Right atrium auricular region (tissue), 2 donors: Measurements from ENCODE around the gene BEAN1. TPM values are rescaled to one million over a fixed set of nuclear protein-coding genes. Genes with fewer than 3 reads are reported as not detected.

Experiments used
- DNase-seq: peaks from one replicate; pipeline ENCODE4 v3.0.0-alpha.2; 2019; ENCODE audit warnings: low spot score
- H3K27ac ChIP-seq, 2 donors: fragments of 200-600 bp; sonication (generic); 1 replicate in 1 of 2; 2 replicates in 1 of 2; pipeline ENCODE4 v1.5.1; 2016 to 2019
- H3K27me3 ChIP-seq, 2 donors: fragments of 200-600 bp; sonication (generic); one replicate each; pipeline versions ENCODE4 v1.5.1 to v1.6.0; 2017 to 2019
- H3K36me3 ChIP-seq: fragments of 200-600 bp; sonication (generic); one replicate; pipeline ENCODE4 v1.5.1; 2016
- H3K4me1 ChIP-seq, 2 donors: fragments of 200-600 bp; sonication (generic); one replicate each; pipeline versions ENCODE4 v1.5.1 to v1.6.0; 2017 to 2019
- H3K4me3 ChIP-seq, 2 donors: fragments of 200-600 bp; sonication (generic); 1 replicate in 1 of 2; 2 replicates in 1 of 2; pipeline ENCODE4 v1.5.1; 2017 to 2019; ENCODE audit warnings: mild to moderate bottlenecking in 1 of 2, moderate library complexity in 1 of 2
- H3K9me3 ChIP-seq, 2 donors: fragments of 200-600 bp; sonication (generic); one replicate each; pipeline ENCODE4 v1.5.1; 2019
- CTCF ChIP-seq, 2 donors: fragments of 200-600 bp; sonication (generic); IDR thresholded peaks; one replicate each; pipeline ENCODE4 v1.5.1; 2019; ENCODE audit warnings: antibody characterized with exemption in 2 of 2
- total RNA-seq, 2 donors: library from RNA; depleted of rRNA; stranded (reverse); fragments of >200 nt; gene quantifications; one replicate each; pipeline ENCODE4 v1.1.0, GENCODE V29; 2016

BEAN1 gene
- total RNA-seq, 2 donors from 2014 or later: 0.48 to 0.75 TPM

GRCh38 chr16:66508914-66509496 is 81.9 kb downstream of the BEAN1 start:
- no peaks in the 10 kb centered on the region for H3K36me3 ChIP-seq
- H3K4me1 ChIP-seq: peaks cover 0 to 35% of the 10 kb centered on the region in 2 donors
- H3K9me3 ChIP-seq: no peaks in the 10 kb centered on the region
- no peak for TF ChIP-seq CTCF (IDR thresholded peaks at IDR 0.05)
- no peak overlapping the region for H3K27ac ChIP-seq
- no peaks in the 10 kb centered on the region for H3K27me3 ChIP-seq
- no peak overlapping the region for H3K4me3 ChIP-seq
- no peak for DNase-seq

- Histone ChIP-seq H3K4me3 (no peak overlapping the region), H3K27me3 (no peaks in the 10 kb centered on the region), H3K9me3 (no peaks in the 10 kb centered on the region), H3K36me3 (no peaks in the 10 kb centered on the region), H3K27ac (no peak overlapping the region), H3K4me1 (peaks cover 0 to 35% of the 10 kb centered on the region in 2 donors)
- no peak for DNase-seq
- no peak for TF ChIP-seq CTCF (IDR thresholded peaks at IDR 0.05)
Observed at GRCh38 chr16:66509576-66509975, 82.5 kb downstream of the BEAN1 start.

GRCh38 chr16:66510298-66510697 is 83.2 kb downstream of the BEAN1 start:
- H3K4me1 ChIP-seq: peaks cover 0 to 37% of the 10 kb centered on the region in 2 donors

GRCh38 chr16:66510711-66511601 is 83.9 kb downstream of the BEAN1 start:
- H3K4me1 ChIP-seq: peaks cover 0 to 44% of the 10 kb centered on the region in 2 donors
- no peaks in the 10 kb centered on the region for H3K9me3 ChIP-seq
- no peaks in the 10 kb centered on the region for H3K36me3 ChIP-seq
- no peaks in the 10 kb centered on the region for H3K27me3 ChIP-seq
- no peak overlapping the region for H3K4me3 ChIP-seq
- no peak for DNase-seq
- TF ChIP-seq CTCF (IDR thresholded peaks at IDR 0.05): no peak
- H3K27ac ChIP-seq: peak overlapping the region; percentile 50 to 78

More at GRCh38 chr16:66510298-66510697, 83.2 kb downstream of the BEAN1 start:
- no peak for TF ChIP-seq CTCF (IDR thresholded peaks at IDR 0.05)
- no peak for DNase-seq
- Histone ChIP-seq H3K27ac (peak overlapping the region; percentile 2 to 50), H3K4me3 (no peak overlapping the region), H3K27me3 (no peaks in the 10 kb centered on the region), H3K36me3 (no peaks in the 10 kb centered on the region), H3K9me3 (no peaks in the 10 kb centered on the region)

GRCh38 chr16:66511602-66512271 is 84.6 kb downstream of the BEAN1 start:
- no peaks in the 10 kb centered on the region for H3K36me3 ChIP-seq
- peaks cover 0 to 51% of the 10 kb centered on the region in 2 donors for H3K4me1 ChIP-seq
- TF ChIP-seq CTCF (IDR thresholded peaks at IDR 0.05): peak in 1 of 2 donors; percentile 22
- DNase-seq: no peak
- no peaks in the 10 kb centered on the region for H3K27me3 ChIP-seq
- H3K9me3 ChIP-seq: no peaks in the 10 kb centered on the region
- H3K4me3 ChIP-seq: no peak overlapping the region
- H3K27ac ChIP-seq: peak overlapping the region; percentile 50 to 78
